HL-60/S4 treated with retinoic acid at 250 ng/mL for 4 days and 3 days (cell line): Measurements from ENCODE around the gene PIRT.
"Not testable (repeated sequence)": the region's sequence is repeated elsewhere in the genome, so short reads cannot be mapped to it uniquely, and the experiment has no call there.

ENCODE experiments used
- in situ Hi-C: fragments of 300-500 bp; cut with MboI; formaldehyde crosslinking; loops from 2 replicates; pipeline ENCODE4 v1.7.0; 2022; ENCODE audit warnings: low sequenced_read_pairs

The PIRT gene

DNA sequence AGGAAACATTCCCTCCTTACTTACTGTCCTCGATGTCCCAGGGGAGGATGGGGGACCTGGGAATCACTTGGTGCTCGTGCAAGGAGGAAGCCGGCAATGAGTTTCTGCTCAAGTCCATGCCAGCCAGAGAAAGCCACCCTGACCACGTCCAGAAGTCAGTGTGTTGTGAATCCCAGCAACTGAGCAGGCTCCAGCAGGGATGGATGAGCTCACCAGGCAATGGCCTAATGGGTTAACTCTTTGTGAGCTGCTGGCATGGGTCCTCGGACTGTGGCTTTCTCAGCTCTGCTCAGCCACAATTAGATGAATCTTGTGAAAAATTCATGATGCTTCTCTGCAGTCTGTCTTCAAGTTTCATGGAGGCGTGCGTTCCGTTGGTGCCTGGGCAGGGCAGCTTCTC, at the start of gene PIRT:
PIRT (minus strand) TSS at position 167 of the 400 bp plus-strand sequence. CDS start 12,442 bp downstream, outside the sequence.
- in situ Hi-C loops = no loop called here

DNA sequence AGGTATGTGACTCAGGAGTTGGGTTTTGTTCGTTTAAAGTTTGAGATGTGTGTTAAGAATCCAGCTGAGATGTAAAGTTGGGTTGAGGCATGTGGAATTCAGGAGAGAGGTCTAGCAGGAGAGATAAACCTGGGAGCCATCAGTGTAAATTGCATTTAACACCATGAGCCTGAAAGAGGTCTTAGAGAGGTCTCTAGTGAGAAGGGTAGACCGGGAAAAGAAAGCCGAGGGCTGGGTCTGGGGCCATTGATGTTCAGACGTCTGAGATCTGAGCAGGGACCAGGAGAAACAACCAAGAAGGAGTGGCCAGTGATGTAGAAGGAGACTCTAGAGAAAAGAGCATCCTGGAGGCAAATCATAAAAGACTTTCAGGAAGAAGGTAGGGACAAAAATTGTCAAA, 44.1 kb upstream of the PIRT start:
- in situ Hi-C loops = loop anchor here (25.0 kb wide), 1 partner anchor 255 kb away; no protein-coding TSS in a partner anchor

DNA sequence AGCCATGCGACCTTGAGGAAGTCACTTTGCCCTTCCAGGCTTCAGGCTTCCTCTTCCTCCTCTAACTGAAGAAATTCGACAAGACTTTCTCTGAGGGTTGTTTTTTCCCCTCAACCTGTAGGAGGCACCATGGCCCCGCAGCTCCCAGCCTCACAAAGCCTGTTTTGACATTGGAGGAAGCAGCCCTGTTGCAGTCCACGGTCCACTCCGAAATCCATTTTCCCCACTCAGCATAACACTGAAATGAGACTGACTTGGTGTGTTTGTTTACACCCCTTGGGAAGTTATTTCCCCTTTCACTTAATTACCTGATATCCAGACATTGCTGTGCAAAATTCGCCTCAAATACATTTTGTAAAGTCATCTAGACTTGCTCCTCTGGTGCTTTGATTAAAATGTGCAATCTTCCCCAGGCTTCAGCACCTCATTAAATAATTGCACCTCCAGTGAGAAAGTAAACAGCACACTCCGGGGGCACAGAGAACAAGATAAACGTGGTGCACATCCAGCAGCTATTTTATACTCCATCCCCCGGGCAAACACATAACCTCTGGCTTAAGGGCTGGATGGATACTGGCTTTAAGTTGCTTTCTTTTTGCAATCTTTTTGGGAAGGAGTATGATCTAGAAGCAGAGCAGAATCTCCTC, 41.4 kb upstream of the PIRT start:
- in situ Hi-C loops = loop anchor here (25.0 kb wide), 1 partner anchor 258 kb away; no protein-coding TSS in a partner anchor

DNA sequence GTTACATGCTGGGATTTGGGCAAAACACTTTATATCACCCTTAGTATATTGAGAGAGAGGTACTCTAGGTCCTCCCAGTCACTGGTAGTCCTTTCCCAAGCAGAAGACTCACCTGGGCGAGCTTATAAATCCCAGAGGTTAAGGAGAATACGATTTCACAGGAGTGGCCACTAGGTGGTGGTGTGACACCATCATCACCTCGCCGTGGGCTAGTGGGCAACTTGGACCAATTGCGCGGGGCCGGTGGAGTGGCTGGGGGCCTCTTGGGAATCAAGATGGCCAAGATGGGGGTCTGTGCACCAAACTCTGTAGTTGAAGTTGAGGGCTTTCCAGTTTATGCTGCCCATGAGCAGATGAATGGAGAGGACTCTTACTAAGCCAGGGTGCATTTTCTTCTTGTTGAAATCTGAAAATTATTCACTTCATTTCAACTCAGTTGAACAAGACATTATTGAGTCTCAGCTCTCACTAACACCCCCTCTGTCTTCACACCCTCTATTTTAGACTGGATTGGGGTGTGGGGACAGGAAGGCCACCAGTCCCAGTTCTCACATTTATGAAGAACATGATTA, 38.2 kb upstream of the PIRT start:
- in situ Hi-C loops = loop anchor here (25.0 kb wide), 1 partner anchor 261 kb away; no protein-coding TSS in a partner anchor

DNA sequence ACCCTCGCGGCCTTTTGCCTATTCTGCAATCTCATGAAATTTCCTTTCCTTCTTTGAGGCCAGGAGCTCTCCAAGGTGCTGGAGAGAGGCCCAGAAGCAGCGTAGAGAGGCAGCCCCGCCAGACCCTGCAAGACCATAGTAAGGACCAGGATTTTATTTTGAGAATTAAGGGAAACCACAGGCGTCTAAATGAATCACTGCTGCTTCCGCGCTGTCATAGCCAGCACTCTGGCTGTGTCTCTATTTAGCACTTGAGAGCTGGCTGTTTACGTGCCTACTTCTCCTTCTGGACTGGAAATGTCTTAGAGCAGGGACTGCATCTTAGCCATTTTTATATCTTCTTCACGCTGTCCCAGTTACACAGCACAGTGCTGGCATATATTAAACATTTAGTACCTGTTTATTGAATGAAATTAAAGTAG, 37.6 kb upstream of the PIRT start:
- in situ Hi-C loops = loop anchor here (25.0 kb wide), 1 partner anchor 262 kb away; no protein-coding TSS in a partner anchor

DNA sequence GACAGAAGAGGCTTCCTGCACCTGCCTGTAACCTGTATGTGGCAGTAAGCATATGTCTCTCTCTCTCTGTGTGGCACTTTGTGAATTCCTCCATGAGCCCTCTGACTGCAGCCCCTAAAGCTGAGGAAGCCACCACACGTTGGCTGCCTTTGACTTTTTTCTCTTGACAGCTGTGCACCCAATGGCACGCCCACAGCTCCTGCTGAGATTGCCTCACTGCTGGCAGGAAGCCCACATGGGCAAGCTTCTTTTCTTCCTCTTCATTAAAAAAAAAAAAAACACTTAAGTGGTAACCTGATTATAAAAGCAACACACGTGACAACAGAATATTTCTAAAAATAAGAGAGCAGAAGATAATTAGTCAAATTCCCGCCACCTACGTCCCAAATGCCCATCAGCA, 34.0 kb upstream of the PIRT start:
- in situ Hi-C loops = no loop called here

DNA sequence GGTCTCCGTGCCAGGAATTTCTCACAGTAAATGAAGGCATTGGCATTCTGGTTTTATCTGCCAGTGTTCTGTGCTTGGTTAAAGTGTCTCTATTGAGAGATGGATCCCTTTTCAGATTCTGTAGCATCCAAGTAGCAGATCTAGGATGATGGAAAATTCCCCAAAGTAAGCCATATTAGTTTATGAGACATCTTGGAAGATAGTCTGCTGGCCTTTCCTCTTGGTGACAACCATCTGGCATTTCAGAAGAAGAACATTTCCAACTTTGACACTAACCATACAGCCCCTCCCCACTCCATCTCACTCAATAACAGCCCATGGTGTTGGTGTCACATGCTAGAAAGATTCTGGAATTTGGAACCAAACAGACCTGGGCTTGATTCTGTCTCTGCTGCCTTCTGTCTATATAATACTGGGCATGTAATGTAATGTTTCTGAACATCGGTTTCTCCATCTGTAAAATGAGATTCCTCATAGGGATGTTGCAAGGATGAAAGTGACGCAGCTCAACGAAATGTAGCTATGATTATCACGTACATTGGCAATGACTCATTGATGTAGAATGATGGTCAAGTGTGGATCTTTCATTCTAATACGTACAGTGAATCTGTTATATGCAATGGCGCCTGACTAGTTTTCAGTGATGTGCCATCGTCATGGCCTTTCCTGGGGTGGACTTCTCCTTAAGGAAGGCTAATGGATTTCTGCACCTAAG, 32.6 kb upstream of the PIRT start:
- in situ Hi-C loops = no loop called here

DNA sequence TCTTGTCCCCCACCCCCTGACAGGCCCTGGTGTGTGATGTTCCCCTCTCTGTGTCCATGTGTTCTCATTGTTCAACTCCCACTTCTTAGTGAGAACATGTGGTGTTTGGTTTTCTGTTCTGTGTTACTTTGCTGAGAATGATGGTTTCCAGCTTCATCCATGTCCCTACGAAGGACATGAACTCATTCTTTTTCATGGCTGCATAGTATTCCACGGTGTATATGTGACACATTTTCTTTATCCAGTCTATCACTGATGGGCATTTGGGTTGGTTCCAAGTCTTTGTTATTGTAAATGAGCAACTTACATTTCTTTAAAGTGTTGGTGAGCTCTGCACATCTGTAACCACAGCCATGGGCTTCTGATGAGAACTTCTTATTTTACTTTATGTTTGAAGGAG, 30.9 kb upstream of the PIRT start:
- in situ Hi-C loops = not testable (repeated sequence)

DNA sequence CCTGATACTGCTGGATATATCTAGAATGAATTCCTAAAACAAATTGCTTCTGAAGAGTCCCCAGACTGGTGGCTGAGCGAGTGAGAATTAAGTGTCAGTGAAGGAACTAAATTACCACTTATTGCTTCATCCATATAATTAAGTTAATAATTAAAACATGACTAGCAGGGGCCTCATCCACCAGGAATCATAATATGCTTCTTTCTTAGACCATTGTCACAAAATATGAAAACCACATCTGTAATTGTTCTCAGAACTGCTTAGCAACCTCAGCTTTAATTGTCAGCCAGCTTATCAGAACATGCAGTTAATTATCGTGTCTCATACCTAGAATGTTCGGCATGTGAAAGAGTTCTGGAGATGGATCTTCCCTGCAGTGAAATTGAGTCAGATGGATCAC, 21.2 kb upstream of the PIRT start:
- in situ Hi-C loops = no loop called here

DNA sequence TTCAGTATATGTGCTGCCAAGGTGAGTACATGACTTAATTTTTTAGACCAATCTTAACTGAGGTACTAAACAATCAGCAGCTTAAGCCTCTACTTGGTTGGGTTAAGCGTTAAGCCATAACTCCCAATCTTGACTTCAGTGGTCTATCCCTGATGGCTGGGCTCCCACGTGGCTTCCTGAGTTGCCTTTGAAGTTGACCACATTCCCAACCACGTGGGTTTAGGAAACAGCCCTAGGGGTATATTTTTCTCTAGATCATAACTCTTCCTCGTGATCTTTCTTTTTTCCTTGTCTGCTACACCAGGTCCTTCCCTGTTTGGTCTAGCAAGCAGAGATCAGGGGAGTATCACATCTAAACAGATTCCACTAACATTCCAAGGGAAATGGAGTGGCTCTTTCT, 20.1 kb upstream of the PIRT start:
- in situ Hi-C loops = no loop called here

DNA sequence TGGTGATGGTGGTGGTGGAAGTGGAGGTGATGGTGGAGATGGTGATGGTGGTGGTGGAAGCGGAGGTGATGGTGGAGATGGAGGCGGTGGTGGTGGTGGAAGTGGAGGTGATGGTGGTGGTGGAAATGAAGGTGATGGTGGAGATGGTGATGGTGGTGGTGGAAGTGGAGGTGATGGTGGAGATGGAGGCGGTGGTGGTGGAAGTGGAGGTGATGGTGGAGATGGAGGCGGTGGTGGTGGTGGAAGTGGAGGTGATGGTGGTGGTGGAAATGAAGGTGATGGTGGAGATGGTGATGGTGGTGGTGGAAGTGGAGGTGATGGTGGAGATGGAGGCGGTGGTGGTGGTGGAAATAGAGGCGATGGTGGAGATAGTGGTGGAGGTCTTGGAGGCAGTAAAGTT, 8.7 kb upstream of the PIRT start:
- in situ Hi-C loops = not testable (repeated sequence)

DNA sequence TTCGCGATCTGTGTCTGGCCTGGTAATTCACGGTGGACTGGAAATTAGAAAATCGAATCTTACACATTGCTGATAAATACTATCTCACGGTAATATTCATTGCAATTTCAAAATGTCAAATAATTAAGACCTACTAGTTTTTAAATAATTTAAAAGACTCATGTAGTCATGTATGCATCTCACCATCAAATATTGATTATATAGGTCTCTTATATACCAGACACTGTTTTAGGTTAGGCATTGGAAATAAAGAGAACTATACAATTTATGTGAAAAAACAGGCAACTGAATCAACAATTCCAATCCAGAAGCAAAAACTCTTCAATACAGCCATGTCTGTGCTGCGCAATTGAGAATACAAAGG, 7.5 kb upstream of the PIRT start:
- in situ Hi-C loops = no loop called here

DNA sequence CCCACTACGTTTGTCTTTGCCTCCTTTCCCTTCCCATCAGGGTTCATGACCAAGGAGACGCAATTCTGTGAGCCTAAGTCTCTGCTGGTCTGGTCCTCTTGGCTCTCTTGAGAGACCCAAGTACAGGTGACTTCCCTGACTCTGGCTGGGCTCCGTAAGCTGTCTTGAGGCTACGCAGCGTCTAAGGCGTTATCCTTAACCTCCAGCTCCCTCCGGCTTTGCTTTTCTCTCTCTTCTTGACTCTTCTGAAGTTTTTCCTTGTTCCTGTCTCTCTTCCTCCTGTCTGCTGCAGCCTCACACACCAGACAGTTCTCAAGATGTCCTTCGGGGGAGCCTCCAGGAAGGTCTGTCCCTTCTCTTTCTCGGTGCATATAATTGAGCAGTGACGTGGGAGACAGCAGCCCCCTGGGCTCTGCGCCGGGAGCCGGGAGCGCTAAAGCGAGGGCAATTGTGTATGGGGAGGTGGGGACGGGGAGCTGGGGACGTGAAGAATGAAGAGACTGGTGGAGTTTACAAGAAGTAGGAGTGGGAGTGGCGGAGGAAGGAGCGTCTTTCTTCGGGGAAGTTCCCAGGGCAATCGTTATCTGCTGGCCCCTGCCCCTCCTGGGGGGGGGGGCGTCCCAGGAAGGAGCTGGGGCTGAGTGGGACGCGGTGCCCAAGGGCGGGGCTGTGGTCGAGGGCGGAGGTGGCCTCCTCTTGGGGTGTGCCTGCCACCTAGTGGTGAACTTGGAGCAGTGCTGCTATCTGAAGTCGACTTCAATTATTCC, 6.9 kb upstream of the PIRT start:
- in situ Hi-C loops = no loop called here

DNA sequence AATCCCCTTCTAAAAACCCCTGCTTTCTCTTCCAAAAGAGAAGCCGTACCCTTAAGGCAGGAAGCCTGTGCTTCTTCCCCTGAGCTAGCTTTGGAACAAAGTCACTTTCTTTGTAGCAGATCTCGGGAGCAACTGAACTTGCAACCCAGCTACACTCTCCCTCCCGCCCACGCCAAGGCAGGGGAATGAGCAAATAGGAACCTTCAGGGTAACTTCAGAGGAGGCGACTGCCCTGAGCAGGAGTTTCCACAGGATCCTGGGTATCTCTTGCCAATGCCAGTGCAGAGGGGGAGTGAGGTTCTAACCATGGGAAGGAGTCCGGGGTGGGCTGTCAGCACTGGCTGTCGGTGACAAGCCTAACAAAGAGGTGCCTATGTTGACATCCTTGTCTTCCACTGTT, 5.9 kb upstream of the PIRT start:
- in situ Hi-C loops = no loop called here

DNA sequence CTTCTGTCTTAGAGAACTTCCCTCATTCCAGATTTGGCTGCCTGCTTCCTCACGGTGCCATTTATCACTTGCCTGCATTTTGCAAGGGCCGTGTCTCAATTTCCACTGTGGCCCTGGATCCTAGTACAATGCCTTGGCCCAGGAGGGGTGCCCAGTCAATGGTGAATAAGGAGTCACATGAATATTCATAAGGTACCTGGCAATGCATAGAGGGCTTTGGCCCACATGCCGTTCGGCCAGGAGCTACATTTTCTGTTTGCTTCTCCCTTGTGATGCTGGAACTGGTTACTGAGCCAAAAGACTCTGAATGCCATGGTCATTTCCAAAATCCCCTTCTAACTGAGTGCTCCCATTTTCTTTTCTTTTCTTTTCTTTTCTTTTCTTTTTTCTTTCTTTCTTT, 4.8 kb upstream of the PIRT start:
- in situ Hi-C loops = no loop called here

DNA sequence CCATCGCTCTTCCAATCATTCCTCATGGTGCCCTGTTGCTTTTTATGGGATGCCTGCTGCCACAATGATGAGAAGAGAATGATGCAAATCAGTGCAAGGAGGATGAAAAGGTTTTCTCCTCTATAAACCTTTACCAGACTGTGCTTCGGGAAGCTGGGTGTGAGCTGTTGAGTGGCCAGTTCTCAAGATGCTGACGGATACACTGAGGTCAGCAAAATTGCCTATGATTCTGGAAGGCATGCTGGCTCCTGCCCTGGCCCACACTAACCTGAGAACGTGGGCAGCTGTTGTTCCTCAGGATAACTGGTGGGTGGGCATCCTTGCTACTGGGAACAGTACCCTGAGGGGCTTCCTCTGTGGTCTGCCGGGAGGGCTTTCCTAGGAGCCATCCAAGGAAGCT, 795 bp upstream of the PIRT start:
- in situ Hi-C loops = no loop called here

DNA sequence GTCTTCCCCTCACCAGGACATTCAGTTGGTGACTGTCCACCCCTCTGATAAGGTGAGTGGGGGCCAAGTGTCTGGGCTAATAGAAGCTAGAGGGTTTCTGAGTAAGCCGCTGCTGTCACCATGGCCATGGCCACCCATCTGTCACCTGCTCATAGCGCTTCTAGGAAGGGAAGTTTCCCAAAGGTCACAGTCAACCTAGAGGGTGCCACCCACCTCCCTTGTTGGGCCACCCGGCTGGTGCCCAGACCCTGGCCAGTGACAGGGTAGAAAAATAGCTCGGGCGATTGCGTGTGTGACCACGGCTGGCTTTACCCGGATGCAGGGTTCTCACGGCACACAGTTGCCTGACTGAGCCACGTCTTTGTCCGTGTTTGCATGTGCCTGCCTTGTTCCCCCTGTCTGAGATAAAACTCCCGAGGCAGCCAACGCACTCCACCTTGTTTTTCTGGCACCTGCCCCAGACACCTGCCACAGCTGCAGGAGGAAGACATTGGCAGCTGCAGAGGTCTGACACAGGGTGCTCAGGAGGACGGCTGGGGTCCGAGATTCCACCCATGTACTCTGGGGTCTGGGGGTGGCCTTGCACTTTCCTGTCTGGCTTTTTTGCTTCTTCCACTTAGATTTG, 809 bp downstream of the PIRT start:
- in situ Hi-C loops = no loop called here

DNA sequence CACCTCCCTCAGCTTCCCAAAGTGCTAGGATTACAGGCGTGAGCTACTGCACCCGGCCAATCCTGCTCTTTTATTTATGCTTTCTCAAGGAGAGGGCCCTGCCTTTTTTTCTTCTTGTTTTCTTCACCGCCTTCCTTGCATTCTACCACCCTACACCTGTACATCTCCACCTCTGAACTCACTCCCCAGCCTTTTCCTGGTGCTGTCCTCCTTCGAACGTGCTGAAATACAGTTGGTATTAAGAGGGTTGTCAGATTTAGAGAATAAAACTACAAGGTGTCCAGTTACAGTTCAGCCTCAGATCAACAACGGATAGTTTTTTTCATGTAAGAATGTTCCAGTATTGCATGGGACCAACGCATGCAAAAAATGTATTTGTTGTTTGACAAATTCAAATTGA, 1.7 kb downstream of the PIRT start:
- in situ Hi-C loops = no loop called here

DNA sequence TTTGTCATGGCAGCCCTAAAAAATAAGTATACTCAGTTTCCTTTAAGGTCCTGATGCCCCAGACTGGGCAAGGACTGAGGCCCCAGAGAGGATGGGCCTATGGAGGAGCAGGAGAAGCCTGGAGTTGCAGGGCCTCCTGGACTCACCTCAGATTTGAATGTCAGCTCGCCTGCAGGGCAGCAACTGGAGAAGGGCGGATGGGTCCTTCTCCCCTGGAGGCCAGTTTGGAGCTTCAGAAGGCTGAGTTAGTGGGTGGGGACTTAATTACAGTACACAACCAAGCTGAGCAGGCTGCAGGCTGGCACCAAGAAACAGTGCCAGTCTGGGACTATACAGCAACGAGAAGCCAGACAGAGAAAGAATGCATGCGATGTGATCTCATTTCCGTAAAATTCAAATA, 6.2 kb downstream of the PIRT start:
- in situ Hi-C loops = no loop called here

DNA sequence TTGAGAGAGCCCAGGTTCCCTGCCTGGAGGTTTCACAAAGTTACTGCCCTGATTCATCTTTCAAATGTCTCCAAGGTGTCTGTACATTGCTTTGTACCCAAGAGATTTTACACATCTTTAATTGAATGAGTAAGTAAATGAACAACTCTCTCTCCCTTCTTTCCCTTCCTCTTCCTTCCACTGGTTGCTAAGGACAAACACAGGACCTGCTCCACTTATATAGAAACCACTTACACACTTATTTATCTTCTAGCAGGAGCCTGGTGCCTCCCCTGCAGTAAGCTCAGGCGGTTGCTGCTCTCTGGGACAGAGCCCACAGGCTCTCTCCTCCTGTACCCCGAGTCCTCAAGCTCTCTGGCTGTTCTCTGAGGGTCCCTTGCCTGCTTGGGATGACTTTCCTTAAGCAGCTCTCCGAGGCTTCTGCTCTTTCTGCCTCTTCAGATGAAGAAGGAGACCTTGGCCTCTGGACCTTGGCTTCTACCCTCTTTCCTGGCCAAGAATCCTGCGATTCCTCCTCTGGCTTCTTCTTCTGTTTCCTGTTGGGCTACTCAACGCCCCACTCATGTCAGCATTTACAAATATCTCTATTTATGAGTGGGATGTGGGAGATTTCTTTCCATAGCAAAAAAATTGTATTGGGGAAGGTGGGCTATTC, 9.9 kb downstream of the PIRT start:
- in situ Hi-C loops = no loop called here
